K562 (cell line): ENCODE results near the gene COMMD8. TPM values are rescaled to one million over a fixed set of nuclear protein-coding genes. Genes with fewer than 3 reads are reported as not detected.

ENCODE experiments used
- ATAC-seq: fragments of 200-7000 bp; cut with Tn5 transposase; 3 replicates; pipeline ENCODE4 v1.9.1; 2020; ENCODE audit warnings: moderate library complexity
- BruUV-seq: library from RNA; stranded (reverse); fragments of 400-500 nt; replicated peaks from 2 replicates; lab custom pipeline; 2021; lab: Mats Ljungman, UMichigan
- CTCF ChIA-PET: fragments of 300-600 bp; formaldehyde crosslinking; extraction: SDS; loops from one replicate; lab custom pipeline; 2021; ENCODE audit warnings: low intra/inter-chr PET ratio; lab: Yijun Ruan, JAX
- POLR2A ChIA-PET: fragments of 300-600, 350-650 bp; sonication (Branson Sonifier 250); formaldehyde crosslinking; extraction: SDS; loops from one replicate; lab custom pipeline; 2021; ENCODE audit warnings: antibody characterized with exemption, inconsistent platforms; lab: Yijun Ruan, JAX
- DNase-seq, 4 experiments: peaks; one replicate each; pipeline versions ENCODE4 v3.0.0 to v3.0.0-alpha.2; 2011 to 2018; ENCODE audit warnings: low spot score in 3 of 4, mixed read lengths in 3 of 4; ENCODE audit errors: extremely low read depth in 1 of 4
- FAIRE-seq: peaks from 2 replicates; lab custom pipeline; 2011; peaks lifted over from hg19 to GRCh38; lab: Jason Lieb, UNC
- H2AFZ ChIP-seq: 2 replicates; pipeline ENCODE4 v1.6.0; 2011; ENCODE audit warnings: low read depth, low read length, control low read depth, inconsistent platforms
- H3K27ac ChIP-seq: fragments of 200-600 bp; 3 replicates; pipeline ENCODE4 v1.8.0; 2011; ENCODE audit warnings: low read depth, mild to moderate bottlenecking, control low read depth, inconsistent platforms, low read length, moderate library complexity, mixed read lengths; ENCODE audit errors: extremely low read depth
- H3K27me3 ChIP-seq, 2 experiments: fragments of 300-600 bp in 1 of 2; 2 replicates in 1 of 2; 3 replicates in 1 of 2; pipeline versions ENCODE4 v1.6.0 to v1.8.0; 2011; ENCODE audit warnings: inconsistent platforms in 2 of 2, low read length in 2 of 2, mild to moderate bottlenecking in 1 of 2, mixed read lengths in 1 of 2, moderate library complexity in 1 of 2; ENCODE audit not compliant: control insufficient read depth in 2 of 2, insufficient read depth in 2 of 2
- H3K36me3 ChIP-seq: fragments of 300-600 bp; 3 replicates; pipeline ENCODE4 v1.8.0; 2011; ENCODE audit warnings: mild to moderate bottlenecking, low read length, inconsistent platforms; ENCODE audit not compliant: control insufficient read depth, insufficient read depth
- H3K4me1 ChIP-seq, 2 experiments: fragments of 200-600 bp in 1 of 2; replicated peaks in 1 of 2; 2 replicates in 1 of 2; 3 replicates in 1 of 2; pipeline versions ENCODE4 v1.5.1 to v1.8.0; 2011; ENCODE audit warnings: inconsistent platforms in 2 of 2, low read length in 2 of 2, mild to moderate bottlenecking in 1 of 2, mixed read lengths in 1 of 2, moderate library complexity in 1 of 2; ENCODE audit not compliant: control insufficient read depth in 2 of 2, insufficient read depth in 2 of 2
- H3K4me2 ChIP-seq: 2 replicates; pipeline ENCODE4 v1.6.1; 2011; ENCODE audit warnings: low read length, control low read depth, inconsistent platforms, mixed read lengths; ENCODE audit not compliant: insufficient read depth
- H3K4me3 ChIP-seq: fragments of 200-600 bp; sonication (generic), shearing (Covaris generic); 2 replicates; pipeline ENCODE4 v1.5.1; 2016; ENCODE audit warnings: control low read depth, inconsistent platforms
- H3K79me2 ChIP-seq: fragments of 200-600 bp; 3 replicates; pipeline ENCODE4 v1.8.0; 2011; ENCODE audit warnings: low read length, inconsistent platforms; ENCODE audit not compliant: control insufficient read depth, insufficient read depth
- H3K9ac ChIP-seq, 2 experiments: 2 replicates each; pipeline versions ENCODE4 v1.6.0 to v1.6.1; 2011; ENCODE audit warnings: low read depth in 2 of 2, low read length in 2 of 2, control low read depth in 1 of 2, inconsistent platforms in 1 of 2, mild to moderate bottlenecking in 1 of 2, mixed read lengths in 1 of 2; ENCODE audit not compliant: insufficient read depth in 1 of 2
- H3K9me1 ChIP-seq: one replicate; pipeline ENCODE4 v1.6.0; 2011; ENCODE audit warnings: inconsistent platforms, mild to moderate bottlenecking, low read length, moderate library complexity; ENCODE audit not compliant: control insufficient read depth, insufficient read depth
- H3K9me3 ChIP-seq: replicated peaks from 2 replicates; pipeline ENCODE4 v1.5.1; 2011; ENCODE audit warnings: low read depth, low read length, inconsistent platforms; ENCODE audit not compliant: control insufficient read depth, insufficient read depth
- H4K20me1 ChIP-seq: replicated peaks from 2 replicates; pipeline ENCODE4 v1.6.1; 2011; ENCODE audit warnings: low read length, inconsistent platforms, mixed read lengths; ENCODE audit not compliant: control insufficient read depth, insufficient read depth
- ELF4 ChIP-seq: fragments of 450-650 bp; formaldehyde crosslinking; IDR thresholded peaks from 2 replicates; pipeline ENCODE4 v1.4.0; 2022; ENCODE audit warnings: missing genetic modification characterization
- GTF2F1 ChIP-seq: IDR thresholded peaks from 2 replicates; pipeline ENCODE4 v1.6.1; 2011; ENCODE audit warnings: low read depth, low read length, improper control_type of control experiment
- HDAC3 ChIP-seq: fragments of 450-650 bp; IDR thresholded peaks from 2 replicates; pipeline ENCODE4 v1.6.1; 2018; ENCODE audit warnings: borderline replicate concordance, mild to moderate bottlenecking, moderate library complexity; ENCODE audit not compliant: partially characterized antibody
- KLF10 ChIP-seq: fragments of 250-450 bp; sonication (Bioruptor Pico); IDR thresholded peaks from 2 replicates; pipeline ENCODE4 v1.6.1; 2021; ENCODE audit warnings: matching md5 sums
- MAX ChIP-seq: sonication (generic); formaldehyde crosslinking; IDR thresholded peaks from 2 replicates; pipeline ENCODE4 v1.9.0; 2022; ENCODE audit warnings: mild to moderate bottlenecking, missing genetic modification reagents
- MBD2 ChIP-seq: sonication (generic); IDR thresholded peaks from 2 replicates; pipeline ENCODE4 v1.6.1; 2016; ENCODE audit warnings: low read depth, borderline replicate concordance
- MCM7 ChIP-seq, 2 experiments: fragments of 450-650 bp; IDR thresholded peaks; 2 replicates each; pipeline ENCODE4 v1.6.1; 2016 to 2018
- PBX2 ChIP-seq, 2 experiments: IDR thresholded peaks in 1 of 2; conservative IDR thresholded peaks in 1 of 2; 2 replicates each; pipeline ENCODE4 v1.6.1; 2016; ENCODE audit warnings: low read depth in 2 of 2, mild to moderate bottlenecking in 1 of 2, missing compliant biosample characterization in 1 of 2, missing genetic modification characterization in 1 of 2, moderate library complexity in 1 of 2
- PHB ChIP-seq: fragments of 250-450 bp; sonication (Bioruptor Pico); IDR thresholded peaks from 2 replicates; pipeline ENCODE4 v1.5.0; 2021
- POLR2AphosphoS5 ChIP-seq: IDR thresholded peaks from 2 replicates; pipeline ENCODE4 v1.6.1; 2011; ENCODE audit warnings: mild to moderate bottlenecking, low read depth, low read length, moderate library complexity; ENCODE audit not compliant: control insufficient read depth, insufficient read depth
- RAD21 ChIP-seq, 2 experiments: fragments of 250-450 bp in 1 of 2; fragments of 450-650 bp in 1 of 2; sonication (Bioruptor Pico) in 1 of 2; formaldehyde crosslinking in 1 of 2; IDR thresholded peaks in 1 of 2; conservative IDR thresholded peaks in 1 of 2; 2 replicates each; pipeline versions ENCODE4 v1.4.0 to v1.8.0; 2020 to 2022; ENCODE audit warnings: mild to moderate bottlenecking in 2 of 2, moderate library complexity in 1 of 2
- TAF15 ChIP-seq: fragments of 200-400 bp; formaldehyde crosslinking; IDR thresholded peaks from 2 replicates; pipeline ENCODE4 v1.6.1; 2017; ENCODE audit warnings: mild to moderate bottlenecking, low read depth, low read length, moderate library complexity
- XRCC5 ChIP-seq: fragments of 200-400 bp; formaldehyde crosslinking; IDR thresholded peaks from 2 replicates; pipeline ENCODE4 v1.6.1; 2017; ENCODE audit warnings: low read depth, mild to moderate bottlenecking, low read length
- ZFPM2 ChIP-seq: fragments of 250-450 bp; sonication (Bioruptor Pico); IDR thresholded peaks from 2 replicates; pipeline ENCODE4 v1.5.1; 2022; ENCODE audit warnings: mild to moderate bottlenecking
- ZNF449 ChIP-seq: fragments of 250-450 bp; sonication (Bioruptor Pico); IDR thresholded peaks from 2 replicates; pipeline ENCODE4 v1.8.0; 2022; ENCODE audit warnings: moderate library complexity, mild to moderate bottlenecking, inconsistent platforms
- ZNF696 ChIP-seq: fragments of 250-450 bp; sonication (Bioruptor Pico); conservative IDR thresholded peaks from 2 replicates; pipeline ENCODE4 v1.4.0; 2020; ENCODE audit warnings: mild to moderate bottlenecking, moderate library complexity
- WGBS: fragments of 100-300 bp; shearing (Covaris generic); methylation state at CpG from one replicate; pipeline ENCODE4 v1.1.6; 2016; ENCODE audit warnings: low coverage, mixed read lengths; ENCODE audit not compliant: insufficient coverage; ENCODE audit errors: missing lambda C conversion rate; 5-methylcytosine and 5-hydroxymethylcytosine counted together
- in situ Hi-C: fragments of 300-500 bp; cut with MboI; formaldehyde crosslinking; loops from 4 replicates; pipeline ENCODE4 v1.15.0; 2018; ENCODE audit warnings: inconsistent platforms, mixed read lengths
- intact Hi-C: fragments of 100-400 bp; cut with micrococcal nuclease; formaldehyde crosslinking; loops from 2 replicates; pipeline ENCODE4 v1.14.2; 2022
- polyA plus RNA-seq, 8 experiments: library from polyadenylated mRNA; depleted of rRNA in 4 of 8; stranded (reverse) in 5 of 8; unstranded in 3 of 8; fragments of >200 nt; fragmentation: Nextera tagmentation in 2 of 8; fragmentation: Illumina TruSeq in 1 of 8; extraction: Ambion mirVana in 2 of 8; extraction: Trizol in 1 of 8; gene quantifications; 2 replicates each; pipeline versions ENCODE4 v1.2.1 to v1.2.3, GENCODE V29; 2011 to 2014; ENCODE audit warnings: inconsistent platforms in 1 of 8, missing spikeins in 1 of 8
- total RNA-seq, 7 experiments: library from RNA; depleted of rRNA in 6 of 7; stranded (reverse); fragments of >200 nt in 6 of 7; fragmentation: Illumina TruSeq in 2 of 7; extraction: Trizol in 2 of 7; gene quantifications; 2 replicates each; pipeline versions ENCODE4 v1.2.1 to v1.2.3, GENCODE V29; 2011 to 2021; ENCODE audit warnings: low replicate concordance in 1 of 7
- TF ChIP-seq, protein P1 (sequence below), 3 experiments: IDR thresholded peaks in 2 of 3; conservative IDR thresholded peaks in 1 of 3; 2 replicates each; pipeline ENCODE4 v1.5.1; 2011 to 2012; ENCODE audit warnings: low read length in 3 of 3, mild to moderate bottlenecking in 3 of 3, control low read depth in 2 of 3, improper control_type of control experiment in 1 of 3, inconsistent platforms in 1 of 3, low read depth in 1 of 3, mixed read lengths in 1 of 3, moderate library complexity in 1 of 3; ENCODE audit not compliant: insufficient read depth in 2 of 3

COMMD8 gene
- total and polyA plus RNA-seq, 9 of the 15 experiments (the other 6 are each of a cell fraction or from before 2014, with no cell fraction given) = 7.6 to 41.0 (median 13.1) TPM

DNA sequence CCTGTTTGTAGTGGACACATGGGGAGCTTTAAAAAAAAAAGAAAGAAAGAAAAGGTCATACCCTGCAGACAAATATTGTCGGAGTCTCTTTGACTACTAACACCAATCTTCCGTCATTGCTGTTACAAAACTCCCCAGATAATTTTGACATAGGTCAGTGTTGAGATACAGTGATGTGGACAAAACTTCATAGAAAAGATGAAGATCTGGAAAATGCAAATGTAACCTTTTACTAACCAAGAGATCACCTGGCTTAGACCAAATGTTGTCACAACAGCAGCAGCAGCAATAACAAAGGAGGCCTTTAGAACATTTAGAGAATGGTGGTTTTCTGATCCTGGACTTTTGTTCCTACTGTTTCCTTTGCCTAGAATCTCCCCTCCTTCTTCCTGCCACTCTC is 8.1 kb upstream of the COMMD8 start:
- H3K4me2 ChIP-seq = no peak overlapping the region
- H3K9ac ChIP-seq = no peak overlapping the region
- H3K4me3 ChIP-seq = no peak overlapping the region
- FAIRE-seq = no peak
- BruUV-seq = no TSS peak
- intact Hi-C loops = no loop called here
- TF ChIP-seq HDAC3 = no peak
- TF ChIP-seq ZNF696 (CRISPR knock-in tag) = no peak
- TF ChIP-seq GTF2F1 = no peak
- no peak for TF ChIP-seq KLF10 (CRISPR knock-in tag)
- TF ChIP-seq XRCC5 = no peak
- no peak for TF ChIP-seq PHB (CRISPR knock-in tag)
- TF ChIP-seq RAD21 (CRISPR knock-in tag; conservative IDR thresholded peaks at IDR 0.05 in 1 of 2, IDR thresholded peaks at IDR 0.05 in 1 of 2) = no peak
- TF ChIP-seq ELF4 (CRISPR knock-in tag) = no peak
- no peak for TF ChIP-seq POLR2AphosphoS5
- TF ChIP-seq, protein P1, sequence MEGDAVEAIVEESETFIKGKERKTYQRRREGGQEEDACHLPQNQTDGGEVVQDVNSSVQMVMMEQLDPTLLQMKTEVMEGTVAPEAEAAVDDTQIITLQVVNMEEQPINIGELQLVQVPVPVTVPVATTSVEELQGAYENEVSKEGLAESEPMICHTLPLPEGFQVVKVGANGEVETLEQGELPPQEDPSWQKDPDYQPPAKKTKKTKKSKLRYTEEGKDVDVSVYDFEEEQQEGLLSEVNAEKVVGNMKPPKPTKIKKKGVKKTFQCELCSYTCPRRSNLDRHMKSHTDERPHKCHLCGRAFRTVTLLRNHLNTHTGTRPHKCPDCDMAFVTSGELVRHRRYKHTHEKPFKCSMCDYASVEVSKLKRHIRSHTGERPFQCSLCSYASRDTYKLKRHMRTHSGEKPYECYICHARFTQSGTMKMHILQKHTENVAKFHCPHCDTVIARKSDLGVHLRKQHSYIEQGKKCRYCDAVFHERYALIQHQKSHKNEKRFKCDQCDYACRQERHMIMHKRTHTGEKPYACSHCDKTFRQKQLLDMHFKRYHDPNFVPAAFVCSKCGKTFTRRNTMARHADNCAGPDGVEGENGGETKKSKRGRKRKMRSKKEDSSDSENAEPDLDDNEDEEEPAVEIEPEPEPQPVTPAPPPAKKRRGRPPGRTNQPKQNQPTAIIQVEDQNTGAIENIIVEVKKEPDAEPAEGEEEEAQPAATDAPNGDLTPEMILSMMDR (IDR thresholded peaks at IDR 0.05 in 2 of 3, conservative IDR thresholded peaks at IDR 0.05 in 1 of 3; ENCODE audit: insufficient read depth in 2 of 3, low read depth in 1 of 3, low read length in 3 of 3) = no peak
- no peak for TF ChIP-seq ZNF449 (CRISPR knock-in tag)
- no peak for TF ChIP-seq TAF15
- no peak for TF ChIP-seq MAX (CRISPR knock-in tag)
- no peak for TF ChIP-seq MCM7 (IDR thresholded peaks at IDR 0.05)
- no peak for TF ChIP-seq PBX2 (CRISPR knock-in tag; IDR thresholded peaks at IDR 0.05; ENCODE audit: low read depth)
- no peak for TF ChIP-seq PBX2 (tag; conservative IDR thresholded peaks at IDR 0.05; ENCODE audit: low read depth)
- no peak for TF ChIP-seq ZFPM2 (CRISPR knock-in tag)
- TF ChIP-seq MBD2 = no peak
- DNase-seq = no peak
- no peak overlapping the region for H2AFZ ChIP-seq
- no peak overlapping the region for H3K27ac ChIP-seq
- H3K36me3 ChIP-seq = no peaks in the 10 kb centered on the region
- no peaks in the 10 kb centered on the region for H3K79me2 ChIP-seq
- no peaks in the 10 kb centered on the region for H4K20me1 ChIP-seq
- ChIA-PET CTCF (interaction anchor here (0.5 kb wide), 1 partner anchor 206 kb away, joined by 3 read pairs; no protein-coding TSS in a partner anchor), POLR2A (interaction anchor here (2.0 kb wide), 1 partner anchor 8 kb away, joined by 5 read pairs; the partner anchor contains the start of gene COMMD8)
- no peaks in the 10 kb centered on the region for H3K9me1 ChIP-seq
- H3K9me3 ChIP-seq = no peaks in the 10 kb centered on the region
- in situ Hi-C loops = no loop called here
- H3K4me1 ChIP-seq = no peaks in the 10 kb centered on the region
- ATAC-seq = no peak
- 7% methylated on average over 2 of the region's 2 CpGs for WGBS
- H3K27me3 ChIP-seq = peaks cover 3 to 7% of the 10 kb centered on the region in 2 experiments; a peak in 3 of 5 replicates
